OCI-LY3 (cell line): Measurements from ENCODE around the gene DIAPH2.

ENCODE experiments used
- CTCF ChIP-seq: fragments of 200-600, 300-600 bp; sonication (generic); IDR thresholded peaks from 2 replicates; pipeline ENCODE4 v1.5.1; 2014; ENCODE audit warnings: antibody characterized with exemption, low read length, low read depth
- EZH2phosphoT487 ChIP-seq: fragments of 200-600 bp; shearing (Covaris generic); IDR thresholded peaks from 2 replicates; pipeline ENCODE4 v1.6.1; 2018; ENCODE audit warnings: antibody characterized with exemption, mixed run types, low read depth

- TF ChIP-seq CTCF (no peak), EZH2phosphoT487 (no peak)
These were observed 381.3 kb downstream of the DIAPH2 start for GRCh38 chrX:97065973-97066372.
